IPS DF 4.7 (cell line): ENCODE results near the gene PI3.
A peak's percentile ranks its signal among the peaks of the same experiment; 100 is the strongest.

Experiments used
- DNase-seq: peaks from one replicate; pipeline ENCODE4 v3.0.0-alpha.2; 2013; ENCODE audit warnings: low spot score; ENCODE audit errors: extremely low read depth

The PI3 gene

GRCh38 chr20:45187693-45188092 lies 13.0 kb downstream of the PI3 start:
- DNase-seq = no peak

- no peak for DNase-seq
Observed at GRCh38 chr20:45189067-45189609, 14.4 kb downstream of the PI3 start.

- DNase-seq = no peak
Observed at GRCh38 chr20:45189861-45190260, 15.2 kb downstream of the PI3 start.

- no peak for DNase-seq
Observed at GRCh38 chr20:45191926-45192325, 17.2 kb downstream of the PI3 start.

DNA sequence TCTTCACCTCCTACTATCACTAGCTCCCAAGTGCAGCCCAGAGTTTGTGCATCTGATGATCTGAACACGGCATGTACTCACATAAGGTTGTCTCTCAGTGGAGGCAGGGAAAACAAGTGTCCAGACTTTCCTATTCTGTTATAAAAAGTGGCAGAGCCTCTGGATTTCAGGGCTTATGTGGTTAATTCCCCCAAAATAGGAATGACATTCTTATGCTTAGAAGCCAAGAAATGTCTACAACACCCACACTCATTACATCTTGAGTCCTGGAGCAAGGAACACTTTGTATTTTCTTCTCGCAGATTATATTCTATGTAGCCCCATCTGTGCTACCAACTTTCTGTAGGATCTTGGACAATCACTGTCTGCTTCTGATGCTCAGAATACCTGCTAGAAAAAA lies 18.6 kb downstream of the PI3 start:
- no peak for DNase-seq

GRCh38 chr20:45206725-45207124 lies 32.0 kb downstream of the PI3 start, which contains the start of gene SEMG1:
Gene SEMG1 (plus strand): TSS chr20:45207033. CDS start chr20:45207054, 21 bp downstream.
- DNase-seq = peak; percentile 14

DNA sequence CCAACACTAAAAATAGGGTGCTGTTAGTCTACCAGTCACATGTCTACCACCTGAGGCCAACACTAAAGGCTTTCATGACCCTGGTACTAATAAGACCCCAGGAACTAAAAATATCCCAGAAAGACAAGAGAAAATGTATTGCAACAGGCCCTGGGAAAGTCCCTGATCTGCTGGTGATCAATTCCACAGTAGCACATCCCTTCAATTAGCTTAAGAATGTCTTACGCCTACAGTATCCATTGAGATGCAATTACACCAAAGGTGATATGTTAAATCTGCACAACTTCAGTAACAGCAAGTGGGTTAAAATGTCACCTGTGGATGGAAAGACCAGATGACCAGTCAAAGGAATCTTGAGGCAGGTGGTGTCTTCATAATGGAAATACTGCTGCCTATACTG lies 35.2 kb downstream of the PI3 start:
- DNase-seq = no peak

- DNase-seq = no peak
Observed at GRCh38 chr20:45211569-45212474, 37.1 kb downstream of the PI3 start.

- no peak for DNase-seq
Observed at GRCh38 chr20:45212836-45213235, 38.1 kb downstream of the PI3 start.

DNA sequence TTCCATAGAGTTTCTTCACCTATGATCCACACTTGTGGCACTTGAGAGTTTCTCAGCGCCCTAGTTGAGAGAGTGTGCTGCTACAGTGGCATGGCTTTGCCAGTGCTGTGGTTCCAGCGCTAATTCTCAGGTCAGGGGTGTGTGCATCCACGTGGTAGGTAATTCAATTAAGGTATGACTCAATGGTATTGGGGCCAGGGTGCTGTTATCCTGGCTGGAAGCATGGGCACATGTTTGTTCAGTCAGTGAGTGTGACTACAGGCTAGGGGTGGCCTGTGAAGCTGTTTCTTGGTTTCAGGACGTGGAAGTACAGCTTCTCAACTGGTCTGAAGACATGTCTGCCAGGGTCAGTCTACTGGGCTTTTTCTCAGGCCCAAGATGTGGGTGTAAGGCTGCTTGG lies 43.4 kb downstream of the PI3 start:
- DNase-seq = no peak

DNA sequence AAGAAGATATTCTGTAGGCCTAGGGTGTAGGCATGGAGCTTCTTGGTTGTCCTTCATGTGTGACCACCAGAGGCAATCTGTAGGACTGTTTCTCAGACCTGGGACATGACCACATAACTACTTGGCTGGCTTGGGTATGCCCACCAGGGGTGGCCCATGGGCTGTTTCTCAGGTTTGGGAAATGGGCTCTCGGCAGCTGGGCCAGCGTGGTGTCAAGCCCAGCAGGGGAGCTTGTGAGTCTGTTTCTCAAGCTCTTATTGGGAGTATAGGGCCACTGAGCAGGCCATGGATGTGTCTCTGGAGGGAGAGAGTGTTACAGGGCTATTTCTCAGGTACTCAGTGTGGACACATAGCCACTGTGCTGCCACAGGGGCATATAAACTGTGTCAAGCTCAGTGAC lies 43.9 kb downstream of the PI3 start:
- no peak for DNase-seq

- DNase-seq = no peak
Observed at GRCh38 chr20:45221076-45221475, 46.4 kb downstream of the PI3 start, which contains the start of gene SEMG2. Gene SEMG2 (plus strand): TSS chr20:45221373. CDS start chr20:45221390, 17 bp downstream.

GRCh38 chr20:45223136-45223535 lies 48.4 kb downstream of the PI3 start:
- DNase-seq = no peak
